ENCODE measurements around the gene CCSER2.
"Not testable (repeated sequence)": the region's sequence is repeated elsewhere in the genome, so short reads cannot be mapped to it uniquely, and the experiment has no call there.

Gene CCSER2

GRCh38 chr10:84478679-84479078 is 150.3 kb downstream of the CCSER2 start:
- no peak for TF ChIP-seq CTCF (IDR thresholded peaks at IDR 0.05; ENCODE audit: insufficient read depth, low read depth, low read length, missing control alignments)
- no peak for DNase-seq (ENCODE audit: low read depth)
- H3K4me3 ChIP-seq (ENCODE audit: low read depth, low read length) = no peak overlapping the region

GRCh38 chr10:84484541-84484940 is 156.2 kb downstream of the CCSER2 start:
- DNase-seq (ENCODE audit: low read depth) = no peak
- no peak overlapping the region for H3K4me3 ChIP-seq (ENCODE audit: low read depth, low read length)
- no peak for TF ChIP-seq CTCF (IDR thresholded peaks at IDR 0.05; ENCODE audit: insufficient read depth, low read depth, low read length, missing control alignments)

- no peak for TF ChIP-seq CTCF (IDR thresholded peaks at IDR 0.05; ENCODE audit: insufficient read depth, low read depth, low read length, missing control alignments)
- H3K4me3 ChIP-seq (ENCODE audit: low read depth, low read length) = no peak overlapping the region
- DNase-seq (ENCODE audit: low read depth) = no peak
These were observed 165.0 kb downstream of the CCSER2 start for GRCh38 chr10:84493361-84493760.

GRCh38 chr10:84493951-84494848 is 165.8 kb downstream of the CCSER2 start:
- H3K4me3 ChIP-seq (ENCODE audit: low read depth, low read length) = no peak overlapping the region
- no peak for DNase-seq (ENCODE audit: low read depth)
- no peak for TF ChIP-seq CTCF (IDR thresholded peaks at IDR 0.05; ENCODE audit: insufficient read depth, low read depth, low read length, missing control alignments)

- H3K4me3 ChIP-seq (ENCODE audit: low read depth, low read length) = no peak overlapping the region
- DNase-seq (ENCODE audit: low read depth) = no peak
- TF ChIP-seq CTCF (IDR thresholded peaks at IDR 0.05; ENCODE audit: insufficient read depth, low read depth, low read length, missing control alignments) = no peak
These were observed 166.4 kb downstream of the CCSER2 start for GRCh38 chr10:84494849-84495180.

GRCh38 chr10:84497978-84498377 is 169.6 kb downstream of the CCSER2 start:
- DNase-seq (ENCODE audit: low read depth) = no peak
- no peak for TF ChIP-seq CTCF (IDR thresholded peaks at IDR 0.05; ENCODE audit: insufficient read depth, low read depth, low read length, missing control alignments)

GRCh38 chr10:84499039-84499438 is 170.7 kb downstream of the CCSER2 start:
- H3K4me3 ChIP-seq (ENCODE audit: low read depth, low read length); DNase-seq (ENCODE audit: low read depth): not testable (repeated sequence)

More at GRCh38 chr10:84497978-84498377, 169.6 kb downstream of the CCSER2 start:
- no peak overlapping the region for H3K4me3 ChIP-seq (ENCODE audit: low read depth, low read length)

All from GM12865 (cell line).